Epithelial cell of proximal tubule (primary cell): ENCODE results near the gene CD37. TPM values are rescaled to one million over a fixed set of nuclear protein-coding genes. Genes with fewer than 3 reads are reported as not detected.
"Not testable (repeated sequence)": the region's sequence is repeated elsewhere in the genome, so short reads cannot be mapped to it uniquely, and the experiment has no call there.

ENCODE experiments used
- DNase-seq: peaks from one replicate; pipeline ENCODE4 v3.0.0-alpha.2; 2011; ENCODE audit warnings: low read depth
- H3K4me3 ChIP-seq: 2 replicates; pipeline ENCODE4 v1.5.1; 2011; ENCODE audit warnings: low read depth, mild to moderate bottlenecking, low read length
- CTCF ChIP-seq: conservative IDR thresholded peaks from 2 replicates; pipeline ENCODE4 v1.5.1; 2012; ENCODE audit warnings: low read depth, mild to moderate bottlenecking, low read length
- total RNA-seq: library from RNA; depleted of rRNA; stranded (reverse); fragments of >200 nt; gene quantifications from 2 replicates; pipeline ENCODE4 v1.2.3, GENCODE V29; 2015

CD37 gene
- total RNA-seq, 1 donor from 2014 or later: not detected

DNA sequence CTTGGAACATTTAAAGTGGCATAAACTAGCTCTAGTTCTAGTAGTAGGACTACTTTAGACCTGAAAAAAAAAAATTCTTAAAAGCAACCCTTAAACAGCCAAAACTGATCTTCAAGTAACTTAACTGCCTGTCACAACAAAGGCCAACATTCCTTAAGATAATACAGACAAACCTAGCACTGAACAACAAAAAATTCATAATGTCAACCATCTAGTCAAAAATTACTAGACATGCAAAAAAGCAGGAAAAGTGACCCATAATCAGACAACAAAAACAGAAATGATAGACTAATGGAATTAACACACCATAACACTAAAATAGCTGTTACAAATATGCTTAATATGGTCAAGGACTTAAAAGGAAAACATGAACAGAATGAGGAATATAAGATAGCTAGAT is 16.9 kb upstream of the CD37 start:
- no peak for TF ChIP-seq CTCF
- no peak overlapping the region for H3K4me3 ChIP-seq
- DNase-seq: no peak

DNA sequence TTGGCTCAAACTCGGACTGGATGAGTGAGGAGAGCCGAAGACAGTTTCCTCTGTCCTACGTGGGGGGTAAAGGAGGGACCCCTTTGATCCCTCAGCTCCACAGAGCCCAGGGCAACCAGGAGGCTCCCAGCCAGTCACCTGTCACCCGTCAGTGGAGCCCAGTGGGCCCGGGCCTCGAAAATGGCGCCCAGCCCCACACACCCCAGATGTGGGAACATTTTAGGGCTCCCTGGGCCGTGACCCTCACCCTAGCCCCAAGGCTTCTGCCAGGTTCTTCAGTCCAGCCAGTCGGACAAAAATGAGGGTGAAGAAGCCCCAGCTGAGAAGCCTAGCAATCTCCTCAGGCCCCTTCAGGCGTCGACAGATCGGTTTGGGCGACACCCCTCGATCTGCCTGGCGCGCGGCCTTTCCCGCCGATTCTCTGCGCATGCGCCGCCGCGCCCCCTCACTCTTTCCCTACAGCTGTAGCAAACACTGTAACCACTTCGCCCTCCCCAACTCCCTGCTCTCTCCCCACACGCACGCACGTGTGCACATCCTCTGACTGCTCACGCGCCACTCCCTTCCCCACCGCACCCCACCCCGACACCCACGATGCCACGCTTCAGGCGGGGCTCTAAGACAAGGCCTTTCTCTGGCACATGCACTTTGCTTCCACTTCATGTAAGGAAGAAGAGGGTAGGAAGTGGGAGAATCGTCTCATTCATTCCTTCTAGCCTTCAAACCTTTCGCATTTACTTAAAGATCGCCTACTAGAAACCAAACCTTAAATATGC is 10.2 kb upstream of the CD37 start, which contains the start of gene SLC6A16:
Gene SLC6A16, minus strand, starts transcription at position 391 of the 776 bp plus-strand sequence. CDS start 13,844 bp downstream, outside the sequence.
- no peak for DNase-seq
- no peak within 1 kb of the TSS for H3K4me3 ChIP-seq
- no peak for TF ChIP-seq CTCF

DNA sequence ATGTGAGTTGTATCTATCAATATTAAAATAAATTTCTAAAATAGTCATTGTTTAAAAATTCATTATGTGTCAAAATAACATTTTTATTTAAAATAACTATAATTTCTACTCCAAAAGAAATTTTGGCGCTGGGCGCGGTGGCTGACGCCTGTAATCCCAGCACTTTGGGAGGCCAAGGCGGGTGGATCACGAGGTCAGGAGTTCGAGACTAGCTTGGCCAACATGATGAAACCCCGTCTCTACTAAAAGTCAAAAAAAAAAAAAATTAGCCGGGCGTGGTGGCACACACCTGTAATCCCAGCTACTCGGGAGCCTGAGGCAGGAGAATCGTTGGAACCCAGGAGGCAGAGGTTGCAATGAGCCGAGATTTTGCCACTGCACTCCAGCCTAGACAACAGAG is 9.4 kb upstream of the CD37 start:
- DNase-seq, H3K4me3 ChIP-seq: not testable (repeated sequence)

- DNase-seq: no peak
- TF ChIP-seq CTCF: no peak
- no peak overlapping the region for H3K4me3 ChIP-seq
Measured at GRCh38 chr19:49326165-49326704, 9.0 kb upstream of the CD37 start.

DNA sequence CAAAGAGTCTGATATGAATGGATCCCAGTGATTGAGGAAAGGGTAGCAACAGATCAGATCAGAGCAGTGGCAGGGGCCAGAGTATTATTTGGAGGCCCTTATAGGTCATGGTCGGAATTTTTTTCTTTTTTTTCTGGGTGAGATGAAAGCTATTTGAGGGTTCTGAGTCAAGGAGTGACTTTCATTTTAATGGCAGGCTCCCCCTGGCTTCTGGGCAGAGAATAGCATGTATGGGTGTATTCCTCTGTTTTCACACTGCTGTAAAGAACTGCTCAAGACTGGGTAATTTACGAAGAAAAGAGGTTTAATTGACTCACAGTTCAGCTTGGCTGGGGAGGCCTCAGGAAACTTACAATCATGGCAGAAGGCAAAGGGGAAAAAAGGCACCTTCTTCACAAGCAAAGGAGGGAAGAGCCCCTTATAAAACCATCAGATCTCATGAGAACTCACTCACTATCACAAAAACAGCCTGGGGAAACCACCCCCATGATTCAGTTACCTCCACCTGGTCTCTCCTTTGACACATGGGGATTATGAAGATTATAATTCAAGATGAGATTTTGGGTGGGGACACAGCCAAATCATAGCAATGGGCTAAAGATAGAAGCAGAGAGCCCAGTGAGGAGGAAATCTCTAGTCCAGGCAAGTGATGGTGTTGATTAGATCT is 7.2 kb upstream of the CD37 start:
- no peak for DNase-seq

DNA sequence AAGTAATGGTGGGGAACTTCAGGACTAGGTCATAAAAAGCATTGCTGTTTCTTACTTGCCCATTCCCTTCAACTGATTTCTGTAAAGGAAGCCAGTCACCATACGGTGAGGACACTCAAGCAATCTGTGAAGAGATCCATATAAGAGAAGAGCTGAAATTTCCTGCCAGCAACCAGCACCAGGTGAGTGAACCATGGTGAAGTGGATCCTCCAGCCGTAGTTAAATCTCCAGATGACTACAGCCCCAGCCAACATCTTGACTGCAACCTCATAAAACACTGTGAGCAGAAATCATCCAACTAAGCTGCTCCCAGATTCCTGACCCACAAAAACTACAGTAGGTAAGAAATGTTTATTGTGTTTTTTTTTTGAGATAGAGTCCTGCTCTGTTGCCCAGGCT is 6.5 kb upstream of the CD37 start:
- H3K4me3 ChIP-seq: no peak overlapping the region
- TF ChIP-seq CTCF: no peak
- no peak for DNase-seq

More for the DNA sequence above, 7.2 kb upstream of the CD37 start:
- TF ChIP-seq CTCF: peak; percentile 74
- no peak overlapping the region for H3K4me3 ChIP-seq

DNA sequence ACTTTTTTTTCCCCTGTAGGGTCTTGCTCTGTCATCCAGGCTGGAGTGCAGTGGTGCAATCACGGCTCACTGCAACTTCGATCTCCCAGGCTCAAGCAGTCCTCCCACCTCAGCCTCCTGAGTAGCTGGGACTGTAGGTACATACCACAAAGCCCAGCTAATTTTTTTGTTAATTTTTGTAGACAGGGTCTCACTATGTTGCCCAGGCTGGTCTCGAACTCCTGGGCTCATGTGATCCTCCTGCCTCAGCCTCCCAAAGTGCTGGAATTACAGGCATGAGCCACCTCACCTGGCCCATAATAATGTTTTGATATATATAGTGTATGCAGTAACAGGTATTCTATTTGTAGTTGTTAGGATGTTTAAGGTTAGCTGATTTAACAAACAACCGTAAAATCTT is 4.0 kb upstream of the CD37 start:
- DNase-seq, H3K4me3 ChIP-seq: not testable (repeated sequence)
